HCT116 (cell line): Measurements from ENCODE around the gene AMOTL2. TPM values are rescaled to one million over a fixed set of nuclear protein-coding genes. Genes with fewer than 3 reads are reported as not detected.

Experiments
- ATAC-seq: fragments of 200-7000 bp; cut with Tn5 transposase; 2 replicates; pipeline ENCODE4 v1.9.1; 2020; ENCODE audit warnings: mild to moderate bottlenecking, moderate library complexity
- BruUV-seq: library from RNA; stranded (reverse); fragments of 400-500 nt; replicated peaks from 2 replicates; lab custom pipeline; 2021; lab: Mats Ljungman, UMichigan
- CTCF ChIA-PET: fragments of 300-600 bp; sonication (Branson Sonifier 250); formaldehyde crosslinking; loops from one replicate; lab custom pipeline; 2021; ENCODE audit warnings: antibody characterized with exemption; lab: Charles Lee
- POLR2A ChIA-PET: fragments of 300-600, 350-600 bp; sonication (Branson Sonifier 250); formaldehyde crosslinking; loops from one replicate; lab custom pipeline; 2021; ENCODE audit warnings: antibody characterized with exemption; lab: Charles Lee
- RAD21 ChIA-PET, 2 experiments: fragments of 300-600 bp; sonication (Branson Sonifier 250); formaldehyde crosslinking; loops; one replicate each; lab custom pipeline; 2023; ENCODE audit warnings: low total read pairs in 2 of 2; ENCODE audit not compliant: uncharacterized antibody in 2 of 2, unreplicated experiment in 2 of 2, low non-redundant PET in 1 of 2; lab: Charles Lee
- DNase-seq: peaks from one replicate; pipeline ENCODE4 v3.0.0-alpha.2; 2010; ENCODE audit warnings: low read depth, low spot score
- H2AFZ ChIP-seq: fragments of 200-600 bp; shearing (Covaris generic), sonication (generic); 2 replicates; pipeline ENCODE4 v1.6.1; 2017; ENCODE audit warnings: low read depth, mixed run types, mixed read lengths, antibody characterized with exemption, low read length; ENCODE audit not compliant: poor library complexity, severe bottlenecking
- H3K27ac ChIP-seq: 2 replicates; pipeline ENCODE4 v1.5.1; 2012; ENCODE audit warnings: low read depth, low read length
- H3K27me3 ChIP-seq: fragments of 200-600 bp; sonication (generic); 2 replicates; pipeline ENCODE4 v1.6.1; 2016; ENCODE audit warnings: mixed run types, low read length, mixed read lengths; ENCODE audit not compliant: insufficient read depth
- H3K36me3 ChIP-seq, 2 experiments: fragments of 200-500 bp in 1 of 2; fragments of 200-600 bp in 1 of 2; sonication (Bioruptor generic) in 1 of 2; sonication (generic) in 1 of 2; 2 replicates each; pipeline versions ENCODE4 v1.5.1 to v1.6.1; 2014 to 2016; ENCODE audit warnings: low read length in 2 of 2, inconsistent platforms in 1 of 2, mixed read lengths in 1 of 2, mixed run types in 1 of 2; ENCODE audit not compliant: insufficient read depth in 2 of 2, control insufficient read depth in 1 of 2
- H3K4me1 ChIP-seq, 2 experiments: fragments of 200-600 bp in 1 of 2; sonication (generic) in 1 of 2; 2 replicates each; pipeline versions ENCODE4 v1.5.1 to v1.6.1; 2012 to 2017; ENCODE audit warnings: low read length in 2 of 2, inconsistent platforms in 1 of 2, mild to moderate bottlenecking in 1 of 2, mixed read lengths in 1 of 2, mixed run types in 1 of 2, moderate library complexity in 1 of 2; ENCODE audit not compliant: insufficient read depth in 2 of 2, control insufficient read depth in 1 of 2
- H3K4me2 ChIP-seq: fragments of 200-600 bp; sonication (generic); 2 replicates; pipeline ENCODE4 v1.6.1; 2017; ENCODE audit warnings: mixed run types, low read length, mixed read lengths
- H3K4me3 ChIP-seq, 2 experiments: fragments of 200-600 bp in 1 of 2; sonication (generic) in 1 of 2; replicated peaks in 1 of 2; 2 replicates each; pipeline ENCODE4 v1.5.1; 2011 to 2016; ENCODE audit warnings: low read length in 2 of 2, control low read depth in 1 of 2, low read depth in 1 of 2, mild to moderate bottlenecking in 1 of 2, mixed read lengths in 1 of 2, mixed run types in 1 of 2
- H3K79me2 ChIP-seq: fragments of 200-600 bp; sonication (generic); 2 replicates; pipeline ENCODE4 v1.6.1; 2017; ENCODE audit warnings: mild to moderate bottlenecking, mixed run types, low read length, moderate library complexity, mixed read lengths; ENCODE audit not compliant: insufficient read depth
- H3K9ac ChIP-seq: fragments of 200-600 bp; sonication (generic); 2 replicates; pipeline ENCODE4 v1.6.1; 2016; ENCODE audit warnings: low read length, mixed read lengths
- H3K9me2 ChIP-seq: fragments of 200-600 bp; sonication (generic), shearing (Covaris generic); 2 replicates; pipeline ENCODE4 v1.6.1; 2017; ENCODE audit warnings: mixed run types, mild to moderate bottlenecking, moderate library complexity; ENCODE audit not compliant: insufficient read depth
- H3K9me3 ChIP-seq, 2 experiments: fragments of 200-500 bp in 1 of 2; fragments of 200-600 bp in 1 of 2; sonication (Bioruptor generic) in 1 of 2; sonication (generic) in 1 of 2; 2 replicates each; pipeline ENCODE4 v1.6.1; 2014 to 2017; ENCODE audit warnings: low read length in 2 of 2, mixed read lengths in 2 of 2, inconsistent platforms in 1 of 2, low read depth in 1 of 2, mild to moderate bottlenecking in 1 of 2, mixed run types in 1 of 2, moderate library complexity in 1 of 2; ENCODE audit not compliant: control insufficient read depth in 1 of 2, insufficient read depth in 1 of 2
- H4K20me1 ChIP-seq: fragments of 200-600 bp; sonication (generic), shearing (Covaris generic); 2 replicates; pipeline ENCODE4 v1.6.1; 2017; ENCODE audit warnings: mixed run types, mild to moderate bottlenecking, moderate library complexity; ENCODE audit not compliant: insufficient read depth
- CBX3 ChIP-seq: IDR thresholded peaks from 2 replicates; pipeline ENCODE4 v1.6.1; 2012; ENCODE audit warnings: low read depth
- CEBPB ChIP-seq: IDR thresholded peaks from 2 replicates; pipeline ENCODE4 v1.6.1; 2012; ENCODE audit warnings: low read depth
- EGR1 ChIP-seq: IDR thresholded peaks from 2 replicates; pipeline ENCODE4 v1.6.1; 2012; ENCODE audit warnings: low read depth
- RAD21 ChIP-seq: IDR thresholded peaks from 2 replicates; pipeline ENCODE4 v1.6.1; 2012; ENCODE audit warnings: low read depth, mild to moderate bottlenecking
- SP1 ChIP-seq: IDR thresholded peaks from 2 replicates; pipeline ENCODE4 v1.6.1; 2012; ENCODE audit warnings: low read depth
- YY1 ChIP-seq: IDR thresholded peaks from 2 replicates; pipeline ENCODE4 v1.6.1; 2011; ENCODE audit warnings: low read length, low read depth, moderate library complexity, mild to moderate bottlenecking; ENCODE audit not compliant: insufficient replicate concordance; ENCODE audit errors: extremely low read depth
- intact Hi-C: fragments of 100-400 bp; cut with micrococcal nuclease; formaldehyde crosslinking; loops from 2 replicates; pipeline ENCODE4 v1.10.0; 2022
- total RNA-seq: library from RNA; stranded (reverse); gene quantifications from one replicate; pipeline ENCODE4 v1.2.1, GENCODE V29; 2021; ENCODE audit not compliant: unreplicated experiment
- TF ChIP-seq, protein P1 (sequence below): IDR thresholded peaks from 2 replicates; pipeline ENCODE4 v1.6.1; 2011; ENCODE audit warnings: mild to moderate bottlenecking, low read length, moderate library complexity; ENCODE audit not compliant: insufficient replicate concordance; ENCODE audit errors: extremely low read depth
- TF ChIP-seq, protein P2 (sequence below): IDR thresholded peaks from 2 replicates; pipeline ENCODE4 v1.6.1; 2012; ENCODE audit warnings: low read depth

AMOTL2 gene
- total RNA-seq, 1 experiment from 2014 or later: 54.0 TPM

DNA sequence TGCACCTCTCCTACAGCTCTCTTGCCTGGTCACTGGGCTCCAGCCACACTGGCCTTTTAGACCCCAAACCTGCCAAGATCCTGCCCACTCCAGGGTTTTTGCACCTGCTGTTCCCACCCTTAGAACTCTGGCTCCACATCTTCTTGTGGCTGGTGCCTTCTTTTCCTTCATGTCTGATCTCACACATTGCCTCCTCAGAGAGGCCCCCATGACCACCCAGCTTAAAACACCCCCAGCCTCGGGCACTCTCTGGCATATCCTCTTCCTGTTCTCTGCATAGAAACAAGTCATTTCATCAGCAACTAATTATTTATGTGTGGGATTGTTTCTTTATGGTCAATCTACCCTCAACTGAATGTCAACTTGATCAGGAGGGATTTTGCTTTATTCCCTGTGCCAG, 14.0 kb upstream of the AMOTL2 start:
- H3K4me1 ChIP-seq: no peaks in the 10 kb centered on the region
- no peak overlapping the region for H3K4me3 ChIP-seq
- H3K9me3 ChIP-seq: peaks cover 0 to 4% of the 10 kb centered on the region in 2 experiments; a peak in 1 of 4 replicates
- H3K79me2 ChIP-seq: no peaks in the 10 kb centered on the region
- ChIA-PET CTCF (no interaction called here), RAD21 (no interaction called here), POLR2A (no interaction called here)
- no peak for TF ChIP-seq SP1
- TF ChIP-seq, protein P1, sequence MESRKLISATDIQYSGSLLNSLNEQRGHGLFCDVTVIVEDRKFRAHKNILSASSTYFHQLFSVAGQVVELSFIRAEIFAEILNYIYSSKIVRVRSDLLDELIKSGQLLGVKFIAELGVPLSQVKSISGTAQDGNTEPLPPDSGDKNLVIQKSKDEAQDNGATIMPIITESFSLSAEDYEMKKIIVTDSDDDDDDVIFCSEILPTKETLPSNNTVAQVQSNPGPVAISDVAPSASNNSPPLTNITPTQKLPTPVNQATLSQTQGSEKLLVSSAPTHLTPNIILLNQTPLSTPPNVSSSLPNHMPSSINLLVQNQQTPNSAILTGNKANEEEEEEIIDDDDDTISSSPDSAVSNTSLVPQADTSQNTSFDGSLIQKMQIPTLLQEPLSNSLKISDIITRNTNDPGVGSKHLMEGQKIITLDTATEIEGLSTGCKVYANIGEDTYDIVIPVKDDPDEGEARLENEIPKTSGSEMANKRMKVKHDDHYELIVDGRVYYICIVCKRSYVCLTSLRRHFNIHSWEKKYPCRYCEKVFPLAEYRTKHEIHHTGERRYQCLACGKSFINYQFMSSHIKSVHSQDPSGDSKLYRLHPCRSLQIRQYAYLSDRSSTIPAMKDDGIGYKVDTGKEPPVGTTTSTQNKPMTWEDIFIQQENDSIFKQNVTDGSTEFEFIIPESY: no peak
- TF ChIP-seq CBX3: no peak
- TF ChIP-seq EGR1: no peak
- TF ChIP-seq YY1: no peak
- TF ChIP-seq RAD21: no peak
- TF ChIP-seq, protein P2, sequence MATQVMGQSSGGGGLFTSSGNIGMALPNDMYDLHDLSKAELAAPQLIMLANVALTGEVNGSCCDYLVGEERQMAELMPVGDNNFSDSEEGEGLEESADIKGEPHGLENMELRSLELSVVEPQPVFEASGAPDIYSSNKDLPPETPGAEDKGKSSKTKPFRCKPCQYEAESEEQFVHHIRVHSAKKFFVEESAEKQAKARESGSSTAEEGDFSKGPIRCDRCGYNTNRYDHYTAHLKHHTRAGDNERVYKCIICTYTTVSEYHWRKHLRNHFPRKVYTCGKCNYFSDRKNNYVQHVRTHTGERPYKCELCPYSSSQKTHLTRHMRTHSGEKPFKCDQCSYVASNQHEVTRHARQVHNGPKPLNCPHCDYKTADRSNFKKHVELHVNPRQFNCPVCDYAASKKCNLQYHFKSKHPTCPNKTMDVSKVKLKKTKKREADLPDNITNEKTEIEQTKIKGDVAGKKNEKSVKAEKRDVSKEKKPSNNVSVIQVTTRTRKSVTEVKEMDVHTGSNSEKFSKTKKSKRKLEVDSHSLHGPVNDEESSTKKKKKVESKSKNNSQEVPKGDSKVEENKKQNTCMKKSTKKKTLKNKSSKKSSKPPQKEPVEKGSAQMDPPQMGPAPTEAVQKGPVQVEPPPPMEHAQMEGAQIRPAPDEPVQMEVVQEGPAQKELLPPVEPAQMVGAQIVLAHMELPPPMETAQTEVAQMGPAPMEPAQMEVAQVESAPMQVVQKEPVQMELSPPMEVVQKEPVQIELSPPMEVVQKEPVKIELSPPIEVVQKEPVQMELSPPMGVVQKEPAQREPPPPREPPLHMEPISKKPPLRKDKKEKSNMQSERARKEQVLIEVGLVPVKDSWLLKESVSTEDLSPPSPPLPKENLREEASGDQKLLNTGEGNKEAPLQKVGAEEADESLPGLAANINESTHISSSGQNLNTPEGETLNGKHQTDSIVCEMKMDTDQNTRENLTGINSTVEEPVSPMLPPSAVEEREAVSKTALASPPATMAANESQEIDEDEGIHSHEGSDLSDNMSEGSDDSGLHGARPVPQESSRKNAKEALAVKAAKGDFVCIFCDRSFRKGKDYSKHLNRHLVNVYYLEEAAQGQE: no peak
- no peak for TF ChIP-seq CEBPB
- no peak overlapping the region for H3K27ac ChIP-seq
- H2AFZ ChIP-seq: no peak overlapping the region
- intact Hi-C loops: no loop called here
- H3K4me2 ChIP-seq: no peak overlapping the region
- H3K9ac ChIP-seq: no peak overlapping the region
- no peak for DNase-seq
- H3K9me2 ChIP-seq: no peaks in the 10 kb centered on the region
- H3K27me3 ChIP-seq: no peaks in the 10 kb centered on the region
- ATAC-seq: no peak
- BruUV-seq: no TSS peak
- no peaks in the 10 kb centered on the region for H4K20me1 ChIP-seq
- no peaks in the 10 kb centered on the region for H3K36me3 ChIP-seq
